Measurements from ENCODE around the gene NRXN3.
"Not testable (repeated sequence)": the region's sequence is repeated elsewhere in the genome, so short reads cannot be mapped to it uniquely, and the experiment has no call there.

Gene NRXN3

GRCh38 chr14:79096811-79097210 lies 926.6 kb downstream of the NRXN3 start:
- DNase-seq: no peak

- no peak for DNase-seq
Observed at GRCh38 chr14:79098324-79098723, 928.2 kb downstream of the NRXN3 start.

GRCh38 chr14:79100578-79100977 lies 930.4 kb downstream of the NRXN3 start:
- DNase-seq: no peak

GRCh38 chr14:79101388-79101787 lies 931.2 kb downstream of the NRXN3 start:
- no peak for DNase-seq

GRCh38 chr14:79103764-79104163 lies 933.6 kb downstream of the NRXN3 start:
- DNase-seq: no peak

GRCh38 chr14:79110564-79110963 lies 940.4 kb downstream of the NRXN3 start:
- DNase-seq: not testable (repeated sequence)

- DNase-seq: no peak
Observed at GRCh38 chr14:79111987-79112501, 941.9 kb downstream of the NRXN3 start.

- no peak for DNase-seq
Observed at GRCh38 chr14:79117561-79117960, 947.4 kb downstream of the NRXN3 start.

GRCh38 chr14:79118291-79118690 lies 948.1 kb downstream of the NRXN3 start:
- DNase-seq: no peak

GRCh38 chr14:79134361-79134760 lies 964.2 kb downstream of the NRXN3 start:
- no peak for DNase-seq

- DNase-seq: no peak
Observed at GRCh38 chr14:79136071-79137044, 966.2 kb downstream of the NRXN3 start.

GRCh38 chr14:79137045-79137430 lies 966.9 kb downstream of the NRXN3 start:
- no peak for DNase-seq

GRCh38 chr14:79137836-79138235 lies 967.7 kb downstream of the NRXN3 start:
- no peak for DNase-seq

GRCh38 chr14:79144896-79145295 lies 974.7 kb downstream of the NRXN3 start:
- no peak for DNase-seq

GRCh38 chr14:79150226-79150625 lies 980.1 kb downstream of the NRXN3 start:
- no peak for DNase-seq

- DNase-seq: no peak
Observed at GRCh38 chr14:79157369-79157768, 987.2 kb downstream of the NRXN3 start.

- DNase-seq: no peak
Observed at GRCh38 chr14:79161571-79161970, 991.4 kb downstream of the NRXN3 start.

- DNase-seq: no peak
Observed at GRCh38 chr14:79162833-79163232, 992.7 kb downstream of the NRXN3 start.

GRCh38 chr14:79165471-79166090 lies 995.4 kb downstream of the NRXN3 start:
- DNase-seq: no peak

- DNase-seq: no peak
Observed at GRCh38 chr14:79166171-79166570, 996.0 kb downstream of the NRXN3 start.

- DNase-seq: no peak
Observed at GRCh38 chr14:79167957-79168356, 997.8 kb downstream of the NRXN3 start.

- DNase-seq: no peak
Observed at GRCh38 chr14:79175671-79176070, 1005.5 kb downstream of the NRXN3 start.

GRCh38 chr14:79177106-79177505 lies 1006.9 kb downstream of the NRXN3 start:
- no peak for DNase-seq

- no peak for DNase-seq
Observed at GRCh38 chr14:79178719-79179118, 1008.5 kb downstream of the NRXN3 start.

Measured in activated T-cell treated with anti-CD3 and anti-CD28 coated beads, Interleukin-2, amount 50 U/mL, for 48 hours (primary cell).